HG02759 (cell line): Measurements from ENCODE around the gene RPS6KA5.

ENCODE experiments used
- ATAC-seq: cut with Tn5 transposase; IDR thresholded peaks from one replicate; pipeline ENCODE4 v1.9.1; 2021; ENCODE audit warnings: mild to moderate bottlenecking, moderate library complexity; ENCODE audit not compliant: unreplicated experiment

Gene RPS6KA5

DNA sequence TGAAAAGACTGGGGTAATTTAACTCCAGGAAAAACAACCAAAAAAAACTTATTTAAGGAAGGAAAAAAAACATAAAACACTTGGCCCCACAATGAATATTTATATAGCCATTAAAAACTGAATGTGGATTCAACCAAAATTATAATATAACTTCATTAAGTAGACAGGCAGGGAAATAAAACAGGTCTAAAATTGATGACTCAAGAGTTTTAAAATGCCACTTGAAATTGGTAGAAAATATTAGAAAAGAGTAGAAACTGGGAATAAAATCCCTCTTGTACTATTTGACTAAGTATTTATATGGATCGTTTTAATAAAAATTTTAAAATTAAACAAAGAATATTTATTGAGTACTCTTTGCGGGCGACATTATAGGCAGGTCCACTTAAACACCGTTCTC lies 28.8 kb downstream of the RPS6KA5 start:
- ATAC-seq = no peak

DNA sequence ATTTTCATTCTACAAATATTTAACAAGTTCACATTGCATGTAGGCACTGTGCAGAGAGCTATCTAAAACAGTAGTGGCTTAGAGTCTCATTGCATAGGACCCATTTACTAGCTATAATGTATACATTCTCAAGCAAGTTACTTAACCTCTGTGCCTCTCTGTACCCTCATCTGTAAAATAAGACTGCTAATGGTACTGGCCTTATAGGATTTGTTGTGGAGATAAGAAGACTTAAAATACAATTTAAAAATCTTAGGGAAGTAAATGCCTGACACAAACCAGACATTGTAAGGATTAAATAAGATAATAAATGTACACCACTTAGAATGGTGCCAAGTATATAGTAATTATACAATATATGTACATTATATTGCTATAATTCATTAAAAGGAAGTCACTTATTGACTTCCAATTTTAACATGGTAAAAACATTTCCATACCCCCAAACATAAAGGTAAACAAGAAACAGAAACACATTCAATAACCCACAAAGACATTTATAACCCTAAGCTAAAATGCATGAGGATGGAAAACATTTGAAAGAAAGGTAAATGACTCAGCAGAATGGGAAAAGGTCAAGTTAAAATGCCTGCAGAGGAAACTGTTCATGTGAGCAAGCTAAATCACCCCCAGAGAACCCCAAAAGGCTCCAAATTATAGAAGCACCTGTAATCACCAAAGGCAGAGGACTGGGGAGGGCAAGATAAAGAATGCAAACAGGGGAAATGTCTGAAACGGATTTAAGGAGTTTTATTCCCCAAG lies 30.8 kb downstream of the RPS6KA5 start:
- no peak for ATAC-seq

DNA sequence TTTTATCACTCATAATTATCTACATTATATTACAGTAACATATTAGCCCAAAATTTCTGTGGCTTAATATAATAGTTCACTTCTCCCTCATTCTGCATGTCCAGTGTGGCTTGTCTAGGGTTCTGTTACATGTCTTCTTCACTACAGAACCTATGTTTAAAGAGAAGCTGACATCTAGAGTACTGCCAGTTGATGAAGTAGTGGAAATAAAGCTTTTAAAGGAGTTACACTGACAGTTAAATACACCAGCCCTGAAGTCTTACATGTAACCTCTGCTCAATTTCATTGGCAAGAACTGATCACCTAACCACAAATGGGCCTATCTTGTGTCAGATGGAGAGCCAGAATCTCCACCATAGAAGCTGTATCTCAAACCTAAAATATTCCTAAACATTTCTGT lies 32.9 kb downstream of the RPS6KA5 start:
- ATAC-seq = no peak

DNA sequence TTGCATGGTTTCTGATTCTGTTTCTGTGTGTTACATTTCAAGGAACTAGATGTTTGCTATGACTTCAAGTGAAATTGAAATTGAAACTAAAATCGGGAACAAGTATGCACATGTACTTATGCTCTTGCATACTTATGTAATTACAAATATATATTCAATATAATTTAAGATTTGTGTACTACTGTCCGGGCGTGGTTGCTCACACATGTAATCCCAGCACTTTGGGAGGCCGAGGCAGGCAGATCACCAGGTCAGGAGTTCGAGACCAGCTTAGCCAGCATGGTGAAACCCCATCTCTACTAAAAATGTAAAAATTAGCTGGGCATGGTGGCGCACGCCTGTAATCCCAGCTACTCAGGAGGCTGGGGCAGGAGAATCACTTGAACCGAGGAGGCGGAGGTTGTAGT lies 37.8 kb downstream of the RPS6KA5 start:
- ATAC-seq = peak; percentile 91

DNA sequence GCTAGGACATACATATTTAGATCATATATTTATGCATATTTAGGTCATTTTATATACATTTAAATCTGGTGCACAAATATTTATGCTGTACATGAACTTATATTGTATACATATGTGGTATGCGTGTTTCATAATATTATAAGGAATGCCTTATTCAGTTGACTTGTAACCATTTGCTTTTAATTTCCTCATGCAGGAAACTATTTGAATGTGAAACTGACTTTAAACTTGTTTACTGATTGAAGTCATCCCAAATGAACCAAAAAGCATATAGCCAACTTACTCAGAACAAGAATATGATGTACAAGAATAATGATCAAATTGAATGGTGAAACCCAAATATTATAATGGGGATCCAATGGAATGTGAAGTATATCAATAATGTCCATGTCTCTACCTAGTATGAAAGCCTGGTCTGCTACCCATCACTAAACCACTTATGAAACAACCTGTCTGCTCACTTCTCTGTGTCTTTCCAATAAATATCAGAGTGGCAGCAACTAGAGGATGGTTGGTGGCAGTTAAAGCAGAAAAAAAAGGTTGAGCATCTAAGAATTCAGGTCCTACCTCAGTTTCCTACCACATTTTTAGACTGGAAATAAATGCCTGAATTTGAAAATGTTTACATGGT lies 38.3 kb downstream of the RPS6KA5 start:
- ATAC-seq = peak; percentile 57

DNA sequence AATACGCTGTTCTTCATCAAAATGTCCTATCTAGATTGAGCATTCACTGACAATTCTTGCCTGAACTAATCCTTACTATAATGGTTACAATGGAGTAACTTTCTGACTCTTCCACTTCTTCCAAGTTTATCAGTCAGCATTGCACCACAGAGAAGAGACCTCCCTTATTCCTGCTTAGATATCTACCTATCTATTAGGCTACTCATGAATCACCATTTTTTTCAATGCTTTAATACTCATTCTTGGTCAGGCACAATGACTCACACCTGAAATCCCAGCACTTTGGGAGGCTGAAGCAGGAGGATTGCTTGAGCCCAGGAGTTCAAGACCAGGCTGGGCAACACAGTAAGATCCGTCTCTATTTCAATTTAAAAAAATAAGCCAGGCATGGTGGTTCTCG lies 39.3 kb downstream of the RPS6KA5 start:
- no peak for ATAC-seq

DNA sequence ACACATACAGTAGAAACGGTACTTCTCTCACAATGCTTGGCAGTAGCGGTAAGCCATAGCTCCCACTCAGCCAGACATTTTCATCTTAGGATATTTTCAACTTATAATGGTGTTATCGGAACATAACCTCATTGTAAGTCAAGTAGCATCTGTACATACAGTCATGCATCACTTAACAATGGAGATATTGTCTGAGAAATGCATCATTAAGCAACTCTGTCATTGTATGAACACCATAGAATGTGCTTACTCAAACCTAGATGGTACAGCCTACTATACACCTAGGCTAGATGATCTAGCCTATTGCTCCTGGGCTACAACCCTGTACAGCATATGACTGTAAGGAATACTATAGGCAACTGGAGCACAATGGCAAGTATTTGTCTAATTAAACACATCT lies 40.8 kb downstream of the RPS6KA5 start:
- no peak for ATAC-seq

DNA sequence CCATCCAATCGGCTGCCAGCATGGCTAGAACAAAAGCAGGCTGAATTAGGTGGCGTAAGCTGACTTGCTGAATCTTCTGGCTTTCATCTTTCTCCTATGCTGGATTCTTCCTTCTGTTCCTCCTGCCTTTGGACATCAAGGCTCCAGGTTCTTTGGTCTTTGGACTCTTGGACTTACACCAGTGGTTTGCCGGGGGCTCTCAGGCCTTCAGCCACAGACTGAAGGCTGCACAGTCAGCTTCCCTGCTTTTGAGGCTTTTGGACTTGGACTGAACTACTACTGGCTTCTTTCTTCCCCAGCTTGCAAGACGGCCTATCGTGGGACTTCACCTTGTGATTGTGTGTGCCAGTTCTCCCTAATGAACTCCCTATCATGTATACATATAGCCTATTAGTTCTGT lies 42.0 kb downstream of the RPS6KA5 start:
- ATAC-seq = no peak

DNA sequence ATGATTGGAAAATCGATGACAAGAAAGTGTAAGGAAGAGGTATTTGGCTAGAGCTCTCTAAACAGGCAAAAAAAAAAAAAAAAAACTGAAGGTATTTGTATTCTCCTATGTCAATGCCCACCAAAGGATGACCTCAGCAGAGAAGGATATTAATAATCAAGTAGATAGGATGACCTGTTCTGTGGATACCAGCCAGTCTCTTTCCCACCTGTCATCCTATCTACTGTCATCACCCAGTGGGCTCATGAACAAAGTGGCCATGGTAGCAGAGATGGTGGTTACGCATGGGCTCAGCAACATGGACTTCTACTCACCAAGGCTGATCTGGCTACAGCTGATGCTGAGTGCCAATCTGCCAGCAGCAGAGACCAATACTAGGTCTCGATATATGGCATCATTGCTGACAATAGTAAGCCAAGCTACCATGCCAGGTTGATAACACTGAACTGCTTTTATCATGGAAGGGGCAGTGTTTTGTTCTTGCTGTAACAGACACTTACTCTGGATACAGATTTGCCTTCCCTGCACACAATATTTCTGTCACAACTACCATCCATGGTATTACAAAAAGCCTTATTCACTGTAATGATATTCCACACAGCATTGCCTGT lies 43.5 kb downstream of the RPS6KA5 start:
- ATAC-seq = no peak

DNA sequence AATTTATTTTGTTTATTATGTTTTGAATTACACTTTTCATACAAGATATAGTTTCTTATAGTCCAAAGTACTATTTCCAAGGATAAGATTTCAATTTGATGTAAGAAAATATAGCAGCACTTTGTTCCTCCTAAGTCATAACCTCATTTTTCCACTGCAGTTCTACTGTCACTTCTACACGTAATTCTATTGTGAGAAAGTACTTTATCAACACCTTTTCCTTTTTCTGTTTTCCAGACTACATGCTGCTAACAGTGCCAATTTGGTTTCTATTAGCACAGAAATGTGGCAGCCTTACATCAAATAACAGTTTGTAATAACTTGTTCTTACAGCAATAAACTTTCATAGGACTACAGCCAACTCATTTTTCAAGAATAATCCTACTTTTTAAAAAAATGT lies 45.0 kb downstream of the RPS6KA5 start:
- ATAC-seq = no peak

DNA sequence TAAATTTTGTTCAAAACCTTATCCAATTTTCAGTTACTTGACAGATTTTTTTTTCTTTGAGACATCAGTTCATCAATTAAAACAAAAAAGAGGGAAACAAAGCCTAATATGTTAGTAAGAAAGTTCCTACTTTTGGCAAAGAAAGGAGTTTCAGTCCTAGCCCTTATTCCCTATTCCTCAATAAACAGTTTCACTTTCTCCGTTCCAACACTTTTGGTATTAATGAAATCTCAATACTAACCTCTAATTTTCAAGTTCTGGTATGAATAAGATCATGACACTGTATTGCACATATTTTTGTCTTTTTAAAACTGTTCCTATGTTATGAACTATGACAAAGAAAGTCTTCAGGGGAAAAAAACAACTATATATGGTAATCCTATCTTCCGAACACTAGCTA lies 48.4 kb downstream of the RPS6KA5 start:
- ATAC-seq = no peak

DNA sequence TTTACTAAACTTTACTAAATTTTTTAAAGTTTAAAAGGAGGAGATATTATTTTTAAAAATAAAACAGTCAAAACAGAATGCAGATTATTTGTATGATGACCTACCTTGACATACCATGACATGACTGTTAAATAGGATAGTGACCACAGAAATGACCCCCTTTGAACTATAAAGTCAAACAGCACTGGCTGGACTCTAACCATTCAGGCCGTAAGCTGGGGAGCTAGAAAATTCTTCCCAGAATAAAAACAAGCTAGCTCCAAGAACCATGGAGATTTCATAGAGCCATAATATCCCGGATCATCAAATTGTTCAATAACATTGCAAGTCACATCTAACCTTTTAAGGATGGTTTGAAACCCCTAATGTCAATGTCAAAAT lies 50.3 kb downstream of the RPS6KA5 start:
- no peak for ATAC-seq

DNA sequence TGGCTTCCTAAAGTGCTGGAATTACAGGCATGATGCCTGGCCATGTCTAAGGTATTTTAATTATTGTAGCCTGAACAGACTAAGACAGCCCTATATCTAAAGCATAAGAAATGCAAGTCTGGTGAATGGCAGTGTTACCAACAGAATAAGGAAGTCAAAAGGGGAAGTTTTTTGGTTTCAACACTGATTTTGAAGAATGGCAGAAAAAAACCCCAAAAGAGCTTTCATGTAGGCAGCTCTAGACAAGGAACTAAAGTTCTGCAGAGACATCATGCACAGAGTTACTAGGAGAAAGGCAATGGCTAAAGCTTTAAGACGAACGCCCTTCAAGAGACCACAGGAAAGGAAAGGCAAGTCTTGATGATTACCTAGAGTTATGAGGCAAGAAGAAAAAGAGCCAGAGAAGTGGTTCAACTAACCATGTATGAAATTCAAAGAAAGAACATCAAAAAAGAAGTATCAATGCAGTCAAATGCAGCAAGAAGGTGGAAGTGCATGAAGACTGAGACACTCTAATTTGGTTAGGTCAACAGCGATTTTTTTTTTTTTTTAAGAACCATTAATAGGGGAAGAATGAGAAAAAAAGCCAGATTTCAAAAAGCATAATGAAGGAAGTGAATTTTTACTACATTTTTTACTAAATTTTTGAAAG lies 50.8 kb downstream of the RPS6KA5 start:
- ATAC-seq = peak; percentile 97

DNA sequence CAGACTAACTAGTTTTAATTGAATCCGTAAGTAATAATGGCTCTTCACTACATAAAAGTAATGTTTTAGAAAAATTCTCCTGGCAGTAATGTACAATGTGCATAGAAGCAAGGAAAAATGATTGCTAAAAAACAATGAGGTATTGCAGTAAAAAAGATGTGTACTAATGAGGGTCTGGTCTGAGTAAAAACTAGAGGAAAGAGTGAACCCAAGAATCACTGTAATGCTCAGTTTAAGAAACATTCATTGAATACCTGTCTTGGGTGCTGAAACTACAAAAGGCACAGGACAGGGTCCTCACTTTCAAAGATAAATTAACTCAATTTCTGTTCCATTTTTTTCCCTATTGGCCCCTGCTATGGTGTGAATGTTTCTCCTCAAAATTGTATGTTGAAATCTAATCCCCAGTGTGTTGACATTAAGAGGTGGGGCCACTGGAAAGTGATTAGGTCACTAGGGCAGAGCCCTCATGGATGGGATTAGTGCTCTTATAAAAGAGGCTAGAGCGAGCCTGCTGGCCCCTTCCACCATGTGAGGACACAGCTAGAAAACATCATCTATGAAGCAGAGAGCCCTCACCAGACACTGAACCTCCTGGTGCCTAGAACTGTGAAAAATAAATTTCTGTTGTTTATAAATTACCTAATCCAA lies 51.6 kb downstream of the RPS6KA5 start:
- ATAC-seq = peak; percentile 13

DNA sequence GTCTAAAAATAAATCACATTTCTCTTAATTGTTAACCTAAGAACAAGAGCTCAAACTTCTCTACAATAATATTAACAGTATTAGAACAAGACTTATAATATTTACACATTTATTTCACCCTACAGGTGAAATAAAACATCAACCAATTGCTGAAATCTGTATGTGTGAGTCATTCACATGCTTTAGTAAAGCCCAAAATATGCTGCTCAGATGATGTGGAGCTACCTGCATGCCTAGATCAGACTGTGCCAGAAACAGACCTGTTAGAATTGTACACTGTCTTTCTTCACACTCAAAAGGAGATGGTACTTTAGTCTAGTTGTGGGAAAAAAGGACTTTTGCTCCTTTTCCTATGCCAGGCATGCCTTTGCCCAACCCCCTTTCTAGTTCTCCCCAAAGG lies 54.7 kb downstream of the RPS6KA5 start:
- ATAC-seq = no peak

DNA sequence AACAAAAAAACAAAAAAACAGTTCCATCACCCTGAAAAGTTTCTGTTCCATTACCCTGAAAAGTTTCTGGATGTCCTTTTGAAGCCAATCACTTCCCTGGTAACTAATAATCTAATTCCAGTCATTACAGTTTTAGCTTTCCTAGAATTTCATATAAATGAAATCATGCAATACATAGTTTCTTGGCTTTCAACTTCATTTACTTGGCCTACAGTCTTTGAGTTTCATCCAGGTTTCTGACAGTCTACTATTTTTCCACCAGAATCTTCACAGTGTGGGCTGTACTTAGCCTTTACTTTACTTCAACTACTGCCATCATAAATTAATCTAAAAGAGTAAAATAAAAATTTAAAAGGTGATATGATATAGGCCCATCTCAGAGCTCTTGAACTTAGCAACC lies 55.5 kb downstream of the RPS6KA5 start:
- no peak for ATAC-seq

DNA sequence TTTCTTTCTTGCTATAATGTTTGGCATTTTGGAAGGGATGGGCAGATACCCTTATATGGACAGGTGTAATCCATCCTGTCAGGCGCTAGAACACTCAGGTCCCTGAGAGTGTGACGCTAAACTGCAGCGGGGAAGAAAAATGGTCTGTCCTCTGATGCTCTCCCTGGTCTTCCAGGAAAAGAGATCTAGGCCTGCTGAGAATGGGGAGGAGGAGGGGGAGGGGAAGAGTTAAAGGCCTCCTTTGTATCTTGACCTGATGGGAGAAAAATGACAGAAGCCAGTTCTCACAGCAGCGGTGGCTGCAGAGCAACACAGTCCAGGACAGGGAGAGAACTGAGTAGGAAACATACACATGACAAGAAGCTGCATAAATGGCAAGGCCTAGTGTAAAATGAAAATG lies 61.1 kb downstream of the RPS6KA5 start:
- ATAC-seq = no peak

DNA sequence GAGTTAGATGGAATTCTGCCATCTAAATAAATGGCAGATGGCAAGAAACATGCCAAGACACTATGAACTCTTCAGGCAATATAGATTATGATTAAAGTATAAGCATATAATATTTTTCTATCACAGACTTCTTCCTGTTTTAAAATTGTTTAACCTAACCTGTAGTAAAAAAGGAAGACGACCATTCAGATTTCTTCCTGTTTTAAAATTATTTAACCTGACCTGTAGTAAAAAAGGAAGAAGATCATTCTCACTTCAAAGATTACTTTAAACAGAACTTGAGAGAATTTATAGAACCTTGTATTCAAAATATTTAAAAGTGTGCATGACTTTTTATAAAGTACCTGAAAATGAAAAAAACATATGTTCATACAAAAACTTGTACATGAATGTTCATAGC lies 63.5 kb downstream of the RPS6KA5 start:
- ATAC-seq = no peak

DNA sequence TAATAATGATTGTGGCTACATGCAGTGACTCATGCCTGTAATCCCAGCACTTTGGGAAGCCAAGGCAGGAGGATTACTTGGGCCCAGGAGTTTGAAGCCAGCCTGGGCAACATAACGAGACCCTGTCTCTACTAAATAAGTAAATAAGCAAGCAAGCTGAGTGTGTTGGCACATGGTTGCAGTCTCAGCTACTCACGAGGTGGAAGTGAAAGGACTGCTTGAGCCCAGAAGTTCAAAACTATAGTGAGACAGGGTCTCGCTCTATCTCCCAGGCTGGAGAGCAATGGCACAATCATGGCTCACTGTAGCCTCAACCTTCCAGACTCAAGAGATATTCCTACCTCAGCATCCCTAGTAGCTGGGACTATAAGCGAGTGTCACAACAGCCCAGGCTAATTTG lies 64.7 kb downstream of the RPS6KA5 start:
- ATAC-seq = no peak

DNA sequence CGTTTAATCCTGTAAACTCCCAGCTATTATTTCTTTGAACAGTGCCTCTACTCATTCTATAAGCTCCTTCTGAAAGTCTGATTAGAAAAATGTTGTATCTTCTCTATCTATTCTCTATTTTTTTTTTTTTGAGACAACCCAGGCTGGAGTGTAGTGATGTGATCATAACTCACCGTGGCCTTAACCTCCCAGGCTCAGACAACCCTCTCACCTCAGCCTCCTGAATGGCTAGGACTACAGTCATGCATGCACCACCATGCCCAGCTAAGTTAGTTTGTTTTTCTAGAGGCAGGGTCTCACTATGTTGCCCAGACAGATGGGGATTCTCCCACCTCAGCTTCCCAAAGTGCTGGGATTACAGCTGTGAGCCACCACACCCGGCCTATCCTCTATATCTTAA lies 66.6 kb downstream of the RPS6KA5 start:
- no peak for ATAC-seq

DNA sequence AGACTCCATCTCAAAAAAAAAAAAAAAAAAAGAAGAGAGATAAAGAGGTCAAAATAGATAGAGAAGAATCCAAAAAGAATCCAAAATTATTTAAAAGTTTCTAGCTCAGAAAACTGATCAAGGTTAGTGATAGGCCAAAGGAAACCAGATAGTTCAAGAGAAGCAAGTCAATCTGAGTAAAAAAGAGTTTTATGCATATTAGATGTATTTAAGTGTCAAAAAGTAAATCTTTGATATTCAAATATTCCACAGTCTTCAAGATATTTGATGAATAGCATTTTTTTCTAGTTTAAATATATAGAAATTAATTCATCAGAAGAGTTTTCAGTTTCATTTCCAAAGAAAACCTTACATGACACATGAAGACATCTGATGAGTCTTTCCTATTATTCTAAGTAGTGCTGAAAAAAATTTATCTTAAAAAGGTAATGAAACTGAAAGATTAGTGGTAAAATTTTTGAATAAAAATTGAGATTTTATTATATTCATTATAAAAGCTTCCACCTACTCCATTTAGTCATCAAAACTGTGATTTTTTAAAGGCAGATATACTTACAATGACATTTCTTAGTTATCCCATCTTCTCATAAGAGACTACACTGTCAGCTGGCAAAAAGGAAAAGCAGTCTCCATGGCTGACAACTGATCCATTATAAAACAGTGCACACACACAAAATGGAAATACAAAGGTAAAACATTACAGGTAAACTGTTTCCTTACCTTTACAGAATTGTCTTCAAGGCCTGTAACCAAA lies 68.6 kb downstream of the RPS6KA5 start:
- ATAC-seq = no peak
